ENCODE measurements around the gene HIVEP3. TPM values are rescaled to one million over a fixed set of nuclear protein-coding genes. Genes with fewer than 3 reads are reported as not detected.

HIVEP3 gene
- total RNA-seq, 4 donors from 2014 or later, result 4.2 to 6.5 (median 4.7) TPM

DNA sequence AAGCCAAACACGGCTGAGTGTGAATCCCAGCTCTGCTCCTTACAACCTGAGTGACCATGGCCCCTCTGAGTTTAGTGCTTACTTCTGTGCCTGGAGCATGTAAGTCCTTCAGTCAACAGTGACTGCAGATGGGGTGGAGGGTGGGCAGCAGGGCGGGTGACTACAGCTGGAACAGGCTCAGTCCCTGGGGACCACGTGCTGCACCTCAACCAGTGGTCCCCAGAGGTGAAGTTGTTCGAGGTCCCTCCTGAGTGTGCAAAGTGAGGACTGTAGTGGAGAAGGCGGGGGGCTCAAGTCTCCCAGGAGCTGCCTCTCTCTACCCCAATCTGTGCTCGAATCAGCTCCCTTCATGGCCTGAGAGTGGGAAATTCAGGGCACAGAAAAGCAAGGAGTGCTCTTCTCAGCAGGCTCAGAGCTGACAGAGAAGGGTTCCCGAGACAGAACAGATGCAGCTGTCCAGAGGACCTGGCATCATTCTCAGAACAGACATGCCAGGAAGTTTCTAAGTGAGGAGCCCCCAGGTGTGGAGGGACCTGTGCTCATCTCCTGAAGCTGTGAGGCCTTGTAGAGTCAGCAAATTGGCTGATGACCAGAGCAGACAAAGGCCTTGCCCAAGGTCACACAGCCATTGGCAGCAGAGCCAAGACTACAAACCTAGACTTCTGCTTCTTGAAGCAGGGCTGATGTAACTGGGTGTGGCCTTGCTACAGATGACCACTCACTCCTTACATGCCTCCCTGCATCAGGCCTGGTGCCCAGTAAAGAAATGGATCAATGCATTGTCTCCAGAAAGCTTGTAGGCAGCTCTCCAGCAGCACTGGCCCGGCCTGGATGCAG lies 372.5 kb downstream of the HIVEP3 start:
- Histone ChIP-seq H3K9me3 (peaks cover 0 to 3% (median 0%) of the 10 kb centered on the region in 4 donors), H3K36me3 (no peaks in the 10 kb centered on the region), H3K27ac (no peak overlapping the region), H3K27me3 (no peaks in the 10 kb centered on the region), H3K4me3 (no peak overlapping the region), H3K4me1 (no peaks in the 10 kb centered on the region)
- TF ChIP-seq POLR2A (IDR thresholded peaks at IDR 0.05) (no peak), EP300 (IDR thresholded peaks at IDR 0.05) (no peak)
- TF ChIP-seq, protein P1, sequence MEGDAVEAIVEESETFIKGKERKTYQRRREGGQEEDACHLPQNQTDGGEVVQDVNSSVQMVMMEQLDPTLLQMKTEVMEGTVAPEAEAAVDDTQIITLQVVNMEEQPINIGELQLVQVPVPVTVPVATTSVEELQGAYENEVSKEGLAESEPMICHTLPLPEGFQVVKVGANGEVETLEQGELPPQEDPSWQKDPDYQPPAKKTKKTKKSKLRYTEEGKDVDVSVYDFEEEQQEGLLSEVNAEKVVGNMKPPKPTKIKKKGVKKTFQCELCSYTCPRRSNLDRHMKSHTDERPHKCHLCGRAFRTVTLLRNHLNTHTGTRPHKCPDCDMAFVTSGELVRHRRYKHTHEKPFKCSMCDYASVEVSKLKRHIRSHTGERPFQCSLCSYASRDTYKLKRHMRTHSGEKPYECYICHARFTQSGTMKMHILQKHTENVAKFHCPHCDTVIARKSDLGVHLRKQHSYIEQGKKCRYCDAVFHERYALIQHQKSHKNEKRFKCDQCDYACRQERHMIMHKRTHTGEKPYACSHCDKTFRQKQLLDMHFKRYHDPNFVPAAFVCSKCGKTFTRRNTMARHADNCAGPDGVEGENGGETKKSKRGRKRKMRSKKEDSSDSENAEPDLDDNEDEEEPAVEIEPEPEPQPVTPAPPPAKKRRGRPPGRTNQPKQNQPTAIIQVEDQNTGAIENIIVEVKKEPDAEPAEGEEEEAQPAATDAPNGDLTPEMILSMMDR (IDR thresholded peaks at IDR 0.05), result no peak
- DNase-seq (ENCODE audit: low spot score in 2 of 2), result no peak
- 86 to 90% methylated on average over 7 to 8 of the region's 8 CpGs for WGBS, 2 donors

DNA sequence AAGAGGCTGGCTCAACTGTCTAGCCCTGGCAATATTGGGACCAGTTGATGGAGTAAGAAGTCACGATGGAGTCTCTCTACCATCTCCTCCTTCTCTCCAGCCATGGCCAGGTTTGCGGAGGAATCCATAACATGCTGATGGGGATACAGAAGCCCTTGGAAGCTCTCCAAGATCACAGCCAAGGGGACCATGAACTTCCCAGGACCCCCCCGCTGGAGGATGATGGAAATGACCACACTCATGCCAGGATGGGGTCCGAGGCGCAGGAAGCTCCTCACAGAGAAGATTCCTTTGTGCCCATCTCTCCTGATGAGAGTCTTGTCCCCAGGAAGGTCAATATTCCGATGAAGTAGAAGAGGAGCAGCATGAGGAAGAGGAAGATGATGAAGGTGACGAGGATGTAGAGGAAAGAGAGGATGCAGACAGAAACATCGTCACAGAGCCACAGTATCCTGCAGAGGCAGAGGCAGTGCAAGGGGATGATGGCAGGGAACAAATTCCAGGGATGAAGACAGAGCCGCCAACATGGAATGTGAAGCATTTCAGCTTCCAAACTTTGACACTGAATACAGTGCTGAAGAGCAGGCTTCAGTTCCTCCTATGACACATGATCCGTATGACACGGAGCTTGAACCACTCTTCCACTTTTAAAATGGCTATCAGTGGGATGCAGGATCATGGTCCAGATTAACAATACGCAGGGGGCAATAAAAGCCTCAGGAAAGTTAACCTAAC lies 376.4 kb downstream of the HIVEP3 start:
- Histone ChIP-seq H3K4me3 (no peak overlapping the region), H3K9me3 (no peaks in the 10 kb centered on the region), H3K27ac (no peak overlapping the region), H3K4me1 (peaks cover 0 to 7% (median under 1%) of the 10 kb centered on the region in 4 donors), H3K27me3 (no peaks in the 10 kb centered on the region), H3K36me3 (no peaks in the 10 kb centered on the region)
- no peak for TF ChIP-seq POLR2A (IDR thresholded peaks at IDR 0.05)
- TF ChIP-seq EP300 (IDR thresholded peaks at IDR 0.05), result no peak
- TF ChIP-seq, protein P1 (IDR thresholded peaks at IDR 0.05), result no peak
- 79 to 82% methylated on average over 11 of the region's 12 CpGs for WGBS, 2 donors
- DNase-seq (ENCODE audit: low spot score in 2 of 2), result no peak

DNA sequence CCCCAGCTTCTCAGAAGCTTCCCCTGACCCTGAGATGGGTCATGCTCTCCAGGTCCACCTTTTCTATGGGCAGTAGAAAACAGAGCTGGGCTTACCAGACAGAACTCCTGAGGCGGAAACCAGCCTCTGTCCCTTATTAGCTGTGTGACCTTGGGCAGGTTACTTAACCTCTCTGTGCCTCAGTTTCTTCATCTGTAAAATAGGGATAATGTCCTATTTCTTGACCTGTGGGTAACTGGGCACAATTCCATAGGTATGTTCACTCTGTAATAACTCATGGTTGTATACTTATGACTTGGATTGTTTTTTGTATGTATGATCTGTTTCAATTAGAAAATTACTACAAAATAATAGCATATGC lies 377.1 kb downstream of the HIVEP3 start:
- Histone ChIP-seq H3K36me3 (no peaks in the 10 kb centered on the region), H3K27ac (no peak overlapping the region), H3K9me3 (no peaks in the 10 kb centered on the region), H3K4me1 (peaks cover 0 to 12% (median 3%) of the 10 kb centered on the region in 4 donors), H3K4me3 (no peak overlapping the region), H3K27me3 (no peaks in the 10 kb centered on the region)
- no peak for TF ChIP-seq POLR2A (IDR thresholded peaks at IDR 0.05)
- TF ChIP-seq, protein P1 (IDR thresholded peaks at IDR 0.05), result no peak
- no peak for TF ChIP-seq EP300 (IDR thresholded peaks at IDR 0.05)
- no peak for DNase-seq (ENCODE audit: low spot score in 2 of 2)
- WGBS, 2 donors, result 88 to 100% methylated on average over 1 of the region's 1 CpG

DNA sequence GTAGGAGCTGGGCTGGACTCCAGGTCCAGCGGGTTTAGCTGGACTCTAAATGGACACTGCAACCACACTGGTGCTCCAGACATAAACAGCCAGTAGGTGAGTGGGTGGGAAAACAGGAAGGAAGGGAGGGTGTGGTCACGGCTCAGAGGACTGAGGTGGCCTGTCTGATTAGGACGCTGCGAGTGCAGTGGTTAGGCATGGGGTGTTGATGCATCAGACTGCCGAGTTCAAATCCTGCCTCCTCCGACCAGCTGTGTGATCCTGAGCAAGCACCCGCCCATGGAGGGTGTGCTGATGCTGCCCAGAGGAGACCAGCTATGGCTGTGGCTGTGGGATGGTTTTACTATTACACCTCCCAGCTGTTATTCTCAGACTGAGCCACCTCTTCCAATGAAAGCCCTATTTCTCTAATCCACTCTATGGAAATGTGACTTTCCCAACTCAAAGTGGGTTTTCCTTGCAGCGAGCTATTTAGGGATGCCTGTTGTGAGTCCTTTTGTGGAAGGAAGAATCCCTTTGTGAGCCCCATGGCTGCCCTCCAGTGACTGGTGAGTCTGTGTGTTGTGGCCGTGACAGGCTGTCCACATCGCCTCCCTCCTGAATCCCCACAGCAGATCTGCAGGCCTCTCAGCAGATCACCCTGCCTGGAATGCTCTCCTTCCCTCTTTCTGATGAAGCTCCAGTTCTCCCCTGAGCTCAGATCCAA lies 377.7 kb downstream of the HIVEP3 start:
- no peak for DNase-seq (ENCODE audit: low spot score in 2 of 2)
- Histone ChIP-seq H3K36me3 (no peaks in the 10 kb centered on the region), H3K27ac (no peak overlapping the region), H3K27me3 (no peaks in the 10 kb centered on the region), H3K9me3 (no peaks in the 10 kb centered on the region), H3K4me3 (no peak overlapping the region), H3K4me1 (peaks cover 0 to 12% (median 3%) of the 10 kb centered on the region in 4 donors)
- 66 to 72% methylated on average over 10 of the region's 10 CpGs for WGBS, 2 donors
- no peak for TF ChIP-seq POLR2A (IDR thresholded peaks at IDR 0.05)

DNA sequence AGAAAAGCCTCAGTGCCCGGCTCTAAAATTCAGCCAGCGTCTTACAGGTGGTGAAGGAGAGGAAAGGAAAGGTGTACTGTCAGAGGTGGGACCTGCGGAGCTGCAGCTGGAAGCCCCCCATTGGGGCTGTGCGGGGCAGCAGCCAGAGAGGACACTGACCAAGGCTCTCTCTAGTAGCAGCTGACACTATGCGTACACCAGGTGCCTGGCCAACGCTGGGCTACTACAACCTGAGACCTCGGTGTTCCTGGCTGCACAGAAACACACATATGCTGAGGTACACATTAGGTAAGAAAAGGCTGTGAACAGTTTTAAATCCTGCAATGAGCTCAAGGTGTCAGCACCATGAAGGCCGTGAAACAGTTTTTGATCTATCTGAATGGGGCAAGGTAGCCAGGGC lies 378.7 kb downstream of the HIVEP3 start:
- H3K4me1 ChIP-seq, result peaks cover 0 to 12% (median 3%) of the 10 kb centered on the region in 4 donors
- no peaks in the 10 kb centered on the region for H3K9me3 ChIP-seq
- 90 to 96% methylated on average over 7 to 8 of the region's 8 CpGs for WGBS, 2 donors
- H3K27ac ChIP-seq, result no peak overlapping the region
- H3K4me3 ChIP-seq, result no peak overlapping the region
- no peak for DNase-seq (ENCODE audit: low spot score in 2 of 2)
- no peaks in the 10 kb centered on the region for H3K27me3 ChIP-seq
- H3K36me3 ChIP-seq, result no peaks in the 10 kb centered on the region
- TF ChIP-seq POLR2A (IDR thresholded peaks at IDR 0.05) (no peak), EP300 (IDR thresholded peaks at IDR 0.05) (no peak)
- TF ChIP-seq, protein P1 (IDR thresholded peaks at IDR 0.05), result no peak

Measured in tibial nerve (tissue), 4 donors.